GM18907 (cell line): Measurements from ENCODE around the gene ALOX5.

Experiments used
- ATAC-seq: cut with Tn5 transposase; IDR thresholded peaks from one replicate; pipeline ENCODE4 v1.9.1; 2021; ENCODE audit warnings: mild to moderate bottlenecking, moderate library complexity; ENCODE audit not compliant: unreplicated experiment

Gene ALOX5

DNA sequence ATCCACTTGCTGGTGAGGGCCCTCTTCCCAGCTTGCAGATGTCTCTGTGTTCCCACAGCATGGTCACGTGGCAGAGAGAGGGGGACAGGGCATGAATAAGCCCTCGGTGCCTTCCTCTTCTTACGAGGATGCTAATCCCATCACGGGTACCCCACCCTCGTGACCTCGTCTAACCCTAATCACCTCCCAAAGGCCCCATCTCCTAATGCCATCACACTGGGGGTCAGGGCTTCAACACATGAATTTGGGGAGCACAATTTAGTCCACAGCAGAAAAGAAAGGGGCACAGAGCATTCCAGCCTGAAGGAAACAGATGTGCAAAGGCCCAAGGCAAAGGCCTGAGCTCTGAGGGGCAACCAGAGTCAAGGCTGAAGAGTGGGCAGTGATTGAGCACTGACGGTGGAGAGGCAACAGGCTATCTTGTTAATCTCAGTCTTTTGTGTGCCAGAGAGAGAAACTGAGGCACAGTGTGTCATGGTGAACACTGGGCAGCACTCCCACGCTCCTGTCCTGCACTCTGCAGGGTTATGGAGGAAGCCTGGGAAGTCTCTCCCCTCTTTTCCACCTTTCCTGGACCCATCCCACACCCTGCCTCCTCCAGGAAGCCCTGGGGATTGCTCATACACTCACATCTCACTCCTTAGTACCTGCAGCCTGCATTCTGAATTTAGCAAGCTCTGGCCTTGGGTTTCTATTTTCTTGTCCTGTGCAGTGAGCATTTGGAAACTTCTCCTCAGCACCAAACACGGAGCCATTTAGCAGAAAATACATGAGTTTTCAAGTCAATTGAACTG lies 49.0 kb downstream of the ALOX5 start:
- no peak for ATAC-seq

DNA sequence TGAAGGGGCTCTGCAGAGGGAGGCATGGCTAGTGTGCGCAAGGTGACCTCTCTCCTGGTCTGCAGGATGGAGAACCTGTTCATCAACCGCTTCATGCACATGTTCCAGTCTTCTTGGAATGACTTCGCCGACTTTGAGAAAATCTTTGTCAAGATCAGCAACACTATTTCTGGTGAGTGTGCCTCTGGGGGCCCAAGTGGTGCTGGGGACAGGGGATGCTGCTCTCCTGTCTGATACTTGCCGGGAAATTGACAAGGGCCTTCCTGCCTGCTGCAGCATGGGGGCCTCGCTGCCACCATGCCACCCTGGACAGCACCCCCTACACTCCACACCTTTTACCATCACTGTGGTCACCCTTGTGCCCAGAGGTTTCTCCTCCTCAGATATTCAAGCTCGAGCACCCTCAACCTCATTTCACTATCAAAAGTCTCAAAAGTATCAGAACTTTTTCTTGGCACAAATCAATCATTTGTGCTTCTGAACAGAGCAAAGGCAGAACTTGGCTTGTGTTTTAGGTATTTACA lies 50.0 kb downstream of the ALOX5 start:
- ATAC-seq, result no peak

DNA sequence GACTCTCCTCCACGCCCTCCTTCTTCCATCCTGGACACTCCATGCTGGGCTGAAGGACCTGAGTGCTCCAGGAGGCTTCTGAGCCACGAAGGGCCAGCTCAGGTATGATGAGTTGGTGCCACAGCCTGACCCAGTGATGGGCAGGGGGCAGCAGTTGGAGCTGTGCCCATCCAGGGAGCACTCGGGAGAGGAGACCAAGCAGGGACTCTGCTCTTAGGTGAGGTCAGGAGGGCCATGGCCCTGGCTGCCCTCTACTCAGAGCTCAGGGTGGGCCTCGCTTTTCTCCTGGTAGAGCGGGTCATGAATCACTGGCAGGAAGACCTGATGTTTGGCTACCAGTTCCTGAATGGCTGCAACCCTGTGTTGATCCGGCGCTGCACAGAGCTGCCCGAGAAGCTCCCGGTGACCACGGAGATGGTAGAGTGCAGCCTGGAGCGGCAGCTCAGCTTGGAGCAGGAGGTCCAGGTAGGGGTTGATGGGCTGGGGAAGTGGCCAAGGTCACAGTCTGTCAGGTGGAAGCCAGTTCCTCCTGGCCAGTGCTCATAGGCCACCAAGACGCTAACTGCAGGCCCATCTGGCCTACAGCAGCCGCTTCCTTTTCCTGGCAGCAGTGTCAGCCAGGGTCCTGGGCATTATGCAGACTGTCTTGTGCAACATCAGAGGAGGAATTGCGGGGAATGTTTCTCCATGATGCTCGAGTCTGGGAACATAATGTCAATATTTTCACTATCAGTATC lies 50.8 kb downstream of the ALOX5 start:
- ATAC-seq, result no peak

DNA sequence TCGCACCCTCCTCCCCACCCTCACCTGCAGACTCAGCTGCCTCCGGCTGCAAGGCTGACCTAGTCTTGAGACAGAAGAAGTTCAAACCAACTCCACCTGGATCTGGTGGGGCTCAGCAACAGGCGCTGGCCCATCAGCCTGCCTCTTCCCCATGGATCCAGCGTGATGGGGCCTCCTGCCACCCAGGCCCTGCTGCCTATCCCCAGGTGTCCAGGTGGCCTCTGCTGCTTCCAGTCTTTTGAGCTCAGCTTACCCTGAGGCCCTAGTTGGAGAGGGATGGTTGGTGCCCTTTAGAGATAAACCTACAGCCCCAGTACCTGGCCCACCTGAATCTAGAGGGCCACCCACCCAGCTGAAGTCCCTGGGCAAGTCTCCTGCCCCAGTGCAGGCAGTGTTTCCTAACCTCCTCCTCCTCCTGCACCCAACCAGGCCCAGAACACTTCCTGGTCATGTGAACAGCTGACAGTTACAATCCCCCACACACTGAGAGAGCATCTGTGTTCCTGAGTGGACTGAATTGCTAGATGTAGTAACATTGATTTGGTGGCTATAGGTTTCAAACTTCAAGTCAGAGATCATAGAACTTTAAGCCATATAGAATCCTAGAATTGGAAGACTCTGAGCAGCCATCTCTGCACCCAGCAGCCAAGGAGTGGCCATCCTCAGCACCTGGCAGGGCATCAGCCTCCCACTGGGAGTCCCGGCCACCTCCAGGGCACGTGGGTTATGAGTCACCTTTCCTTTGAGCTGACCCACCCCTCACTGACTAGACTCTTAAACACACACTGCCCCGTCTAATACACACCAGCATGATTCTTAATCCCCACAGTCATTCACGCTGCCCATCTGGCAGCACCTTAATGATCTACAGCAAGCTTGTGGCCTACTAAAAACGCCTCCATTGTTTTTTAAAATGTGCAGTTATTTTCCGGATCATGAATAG lies 51.9 kb downstream of the ALOX5 start:
- no peak for ATAC-seq

DNA sequence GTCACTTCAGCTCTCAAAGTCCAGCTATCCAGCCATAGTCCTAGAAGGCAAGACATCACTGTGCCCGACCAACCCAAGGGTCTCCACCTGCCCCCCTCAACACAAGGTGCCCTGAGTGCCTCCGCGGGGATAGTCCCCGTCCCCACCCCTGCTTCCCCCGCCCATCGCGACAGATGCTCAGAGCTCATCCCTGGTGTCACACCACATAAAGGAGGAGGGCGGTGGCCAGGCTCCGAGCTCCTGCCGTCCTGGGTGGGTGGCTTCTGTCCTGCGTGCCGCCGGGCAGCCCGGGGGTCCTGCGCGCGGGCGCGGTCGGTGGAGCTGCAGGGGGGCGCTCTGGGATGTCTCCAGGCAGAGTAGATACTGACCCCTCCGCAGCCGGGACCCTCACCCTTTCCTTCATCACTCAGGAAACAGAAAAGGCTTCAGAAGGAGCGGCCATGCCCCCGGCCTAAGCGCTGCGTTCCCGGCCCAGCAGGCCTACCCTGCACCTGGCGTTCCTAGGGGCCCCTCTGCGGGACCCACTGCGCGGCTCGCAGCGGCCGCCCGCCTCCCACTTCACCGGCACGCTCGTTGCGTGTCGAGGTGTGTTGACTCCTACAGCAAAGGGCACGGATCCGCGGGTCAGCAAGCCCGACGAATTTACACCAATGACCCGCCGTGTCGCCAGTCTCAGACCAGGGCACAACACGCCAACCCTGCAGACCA lies 53.4 kb downstream of the ALOX5 start:
- no peak for ATAC-seq

DNA sequence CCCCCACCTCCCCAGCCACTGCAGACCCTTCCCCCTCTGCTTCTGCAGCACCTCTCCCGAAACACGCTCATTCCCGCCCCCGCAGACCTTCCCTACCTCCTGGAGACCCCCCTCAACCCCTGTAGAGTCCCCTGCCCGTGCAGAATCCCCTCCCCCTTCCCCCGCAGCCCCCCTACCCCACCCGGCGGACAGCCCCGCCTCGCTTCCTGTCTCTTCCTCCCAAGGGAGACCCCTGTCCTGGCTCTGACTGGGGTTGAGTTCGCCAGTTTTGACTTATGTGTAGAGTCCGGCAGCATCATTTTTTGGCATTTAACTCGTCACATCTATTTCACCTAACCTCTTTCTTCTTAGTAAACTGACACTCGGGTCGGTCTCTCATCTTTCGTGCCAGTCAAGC lies 54.0 kb downstream of the ALOX5 start:
- no peak for ATAC-seq

DNA sequence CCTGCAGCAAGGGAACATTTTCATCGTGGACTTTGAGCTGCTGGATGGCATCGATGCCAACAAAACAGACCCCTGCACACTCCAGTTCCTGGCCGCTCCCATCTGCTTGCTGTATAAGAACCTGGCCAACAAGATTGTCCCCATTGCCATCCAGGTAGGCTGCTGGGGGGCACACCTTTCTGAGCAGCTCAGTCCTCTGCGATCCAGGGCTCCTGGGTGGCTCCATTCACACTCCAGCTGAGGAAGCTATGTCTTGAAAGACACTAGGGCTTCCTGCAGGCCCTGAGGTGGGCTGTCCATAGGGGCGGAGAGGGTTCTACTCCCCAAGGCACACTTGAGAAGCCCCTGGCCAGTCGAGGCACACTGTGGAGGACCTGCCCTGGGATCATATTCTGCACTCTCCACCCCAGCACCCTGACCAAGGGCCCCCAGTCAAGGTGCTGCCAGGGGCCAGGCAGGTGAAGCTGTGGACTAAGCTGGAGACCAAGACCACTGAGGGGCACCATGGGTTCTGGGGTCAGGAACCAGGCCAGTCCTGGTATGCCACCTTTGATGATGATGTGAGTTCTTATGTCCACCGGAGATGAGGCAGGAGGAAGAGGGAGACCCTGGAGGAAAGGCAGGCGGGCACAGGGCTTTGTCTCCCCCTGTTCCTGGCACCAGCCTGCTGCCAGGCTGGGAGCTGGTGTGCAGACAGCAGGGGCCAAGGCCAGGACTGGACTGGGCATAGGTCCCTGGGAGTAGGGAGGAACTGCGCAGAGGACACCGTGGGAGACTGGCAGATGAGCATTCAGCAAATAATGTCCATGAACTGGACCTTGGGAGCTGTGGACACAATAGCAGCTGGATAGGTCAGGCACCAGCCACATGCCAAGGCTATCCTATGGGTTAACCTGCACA lies 54.8 kb downstream of the ALOX5 start:
- no peak for ATAC-seq

DNA sequence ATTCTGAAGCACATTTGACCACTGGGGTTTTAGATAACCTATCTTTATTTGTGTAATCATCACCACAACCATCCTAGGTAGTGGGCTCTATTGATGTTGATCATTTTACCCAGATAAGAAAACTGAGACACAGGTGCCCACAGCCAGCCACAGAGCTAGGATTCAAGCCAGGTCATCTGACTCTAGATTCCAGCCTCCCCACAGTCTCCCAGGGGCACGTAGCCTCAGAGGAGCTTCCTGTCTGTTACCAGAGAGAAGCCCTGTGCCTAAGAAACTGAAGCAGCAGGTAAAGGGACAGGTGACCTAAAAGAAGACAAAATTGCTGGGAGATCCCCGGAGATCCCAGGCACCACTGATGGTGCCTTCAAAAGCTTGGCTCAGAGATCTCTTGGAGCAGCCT lies 55.8 kb downstream of the ALOX5 start:
- ATAC-seq, result no peak

DNA sequence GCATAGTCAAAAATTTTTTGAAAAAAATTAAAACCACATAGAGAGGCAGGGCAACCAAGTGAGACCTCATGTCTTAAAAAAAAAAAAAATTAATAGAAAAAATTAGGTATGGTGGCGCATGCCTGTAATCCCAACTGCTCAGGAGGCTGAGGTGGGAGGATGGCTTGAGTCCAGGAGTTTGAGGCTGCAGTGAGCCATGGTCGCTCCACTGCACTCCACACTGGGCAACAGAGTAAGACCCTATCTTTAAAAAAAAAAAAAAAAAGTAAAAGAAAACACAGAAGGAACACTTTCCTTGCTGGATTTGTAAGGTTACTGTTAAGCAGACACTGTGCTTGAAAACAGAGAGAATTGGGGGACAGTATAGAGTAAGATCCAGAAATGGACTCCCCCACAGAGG lies 58.1 kb downstream of the ALOX5 start:
- ATAC-seq, result no peak

DNA sequence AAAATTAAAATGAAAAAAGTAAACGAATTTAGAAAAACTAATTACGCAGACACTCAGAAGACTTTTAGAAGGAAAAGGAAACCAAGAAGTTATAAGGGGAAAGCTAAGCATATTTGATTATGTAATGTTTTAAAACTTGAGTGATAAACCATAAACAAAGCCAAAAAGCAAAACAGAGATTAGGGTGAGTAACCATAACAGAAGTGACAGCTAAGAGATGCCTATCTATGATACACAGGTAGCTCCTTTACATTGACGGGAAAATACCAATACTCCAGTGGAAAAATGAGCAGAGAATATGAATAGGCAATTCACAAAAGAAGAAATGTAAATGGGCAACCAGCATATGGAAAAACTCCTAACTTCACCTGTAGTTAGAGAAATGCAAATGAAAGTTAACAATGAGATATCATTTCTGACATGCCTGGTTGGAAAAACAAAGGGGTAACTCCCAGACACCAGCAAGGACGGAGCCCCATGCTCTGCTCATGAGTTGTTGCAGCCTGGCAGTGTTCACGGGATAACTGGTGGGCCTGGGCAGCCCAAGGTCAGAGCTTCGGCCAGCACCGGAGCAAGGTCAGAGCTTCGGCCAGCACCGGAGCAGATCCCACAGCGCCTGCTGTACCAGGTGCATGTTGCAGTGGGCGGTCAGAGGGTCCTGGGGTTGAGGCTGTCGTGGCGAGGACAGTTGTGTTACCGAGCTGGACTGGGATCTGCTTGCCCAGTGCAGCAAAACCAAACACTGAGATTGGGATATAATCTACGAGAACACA lies 58.9 kb downstream of the ALOX5 start:
- ATAC-seq, result no peak

DNA sequence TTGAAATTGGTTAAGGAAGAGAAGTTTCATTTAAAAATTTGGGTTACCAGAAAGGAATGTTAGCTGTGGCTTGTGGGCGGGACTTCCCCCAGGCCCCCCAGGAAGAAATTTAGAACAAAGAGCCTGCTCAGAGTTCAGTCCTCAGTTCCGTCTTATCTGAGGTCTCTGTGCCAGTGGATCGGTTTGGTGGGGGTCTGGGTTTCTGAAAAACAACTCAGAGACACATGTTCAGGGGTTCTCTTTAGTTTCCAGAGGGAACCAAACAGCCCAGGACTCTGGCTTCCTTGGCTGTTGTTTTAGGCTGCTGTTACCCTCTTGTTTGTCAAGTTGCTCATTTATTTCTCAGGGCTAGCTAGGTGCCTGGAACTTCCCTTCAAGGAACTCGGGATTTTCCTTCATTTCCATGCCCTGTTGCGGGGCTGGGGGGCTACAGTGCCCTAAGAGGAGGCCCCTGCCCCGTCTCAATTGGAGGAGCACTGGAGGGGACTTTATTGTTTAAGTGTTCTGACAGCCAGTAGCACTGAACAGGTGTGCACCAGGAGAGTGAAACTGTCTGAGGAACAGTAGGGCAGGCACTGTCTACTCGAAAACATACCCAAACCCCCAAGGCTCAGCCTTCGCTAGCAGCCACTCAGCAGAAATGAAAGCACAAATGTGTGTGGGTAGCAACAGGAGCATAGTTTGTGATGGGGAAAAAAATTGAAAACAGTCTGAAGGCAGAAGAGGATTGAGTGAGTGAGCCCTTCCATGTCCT lies 59.9 kb downstream of the ALOX5 start:
- peak; percentile 92 for ATAC-seq

DNA sequence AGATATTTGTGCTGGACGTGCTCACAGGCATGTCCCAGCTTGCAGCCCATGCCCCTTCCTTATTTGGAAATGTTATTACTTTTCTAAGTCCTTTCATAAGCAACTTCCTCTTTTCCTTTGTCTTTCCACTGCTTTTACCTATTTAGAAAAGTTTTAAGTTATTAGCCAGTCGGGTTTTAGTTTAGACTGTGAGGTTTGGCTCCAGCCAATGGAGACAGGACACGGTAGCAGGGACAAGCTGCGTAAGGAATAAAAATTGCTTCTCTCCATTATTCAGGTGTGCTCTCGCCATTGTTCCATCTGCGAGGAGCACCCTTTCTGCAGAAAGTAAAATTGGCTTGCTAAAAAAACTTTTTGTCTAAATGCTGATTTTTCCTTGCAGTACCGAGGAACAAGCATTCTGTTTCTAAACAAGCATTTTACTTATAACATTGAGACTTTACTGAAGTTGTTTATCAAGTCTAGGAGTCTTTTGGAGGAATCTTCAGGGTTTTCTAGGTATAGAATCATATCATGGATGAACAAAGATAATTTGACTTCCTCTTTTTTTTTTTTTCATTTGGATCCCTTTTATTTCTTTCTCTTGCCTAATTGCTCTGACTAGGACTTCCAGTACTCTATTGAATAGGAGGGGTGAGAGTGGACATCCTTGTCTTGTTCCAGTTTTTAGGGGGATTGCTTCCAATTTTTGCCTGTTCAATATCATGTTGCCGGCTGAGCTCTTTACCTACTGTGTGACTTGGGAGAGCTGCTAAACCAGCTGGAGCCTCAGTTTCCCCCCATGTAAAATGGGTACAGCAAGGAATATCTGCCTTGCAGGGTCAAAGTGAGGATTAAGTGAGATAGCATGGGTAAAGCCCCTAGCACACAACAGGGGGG lies 63.8 kb downstream of the ALOX5 start:
- no peak for ATAC-seq

DNA sequence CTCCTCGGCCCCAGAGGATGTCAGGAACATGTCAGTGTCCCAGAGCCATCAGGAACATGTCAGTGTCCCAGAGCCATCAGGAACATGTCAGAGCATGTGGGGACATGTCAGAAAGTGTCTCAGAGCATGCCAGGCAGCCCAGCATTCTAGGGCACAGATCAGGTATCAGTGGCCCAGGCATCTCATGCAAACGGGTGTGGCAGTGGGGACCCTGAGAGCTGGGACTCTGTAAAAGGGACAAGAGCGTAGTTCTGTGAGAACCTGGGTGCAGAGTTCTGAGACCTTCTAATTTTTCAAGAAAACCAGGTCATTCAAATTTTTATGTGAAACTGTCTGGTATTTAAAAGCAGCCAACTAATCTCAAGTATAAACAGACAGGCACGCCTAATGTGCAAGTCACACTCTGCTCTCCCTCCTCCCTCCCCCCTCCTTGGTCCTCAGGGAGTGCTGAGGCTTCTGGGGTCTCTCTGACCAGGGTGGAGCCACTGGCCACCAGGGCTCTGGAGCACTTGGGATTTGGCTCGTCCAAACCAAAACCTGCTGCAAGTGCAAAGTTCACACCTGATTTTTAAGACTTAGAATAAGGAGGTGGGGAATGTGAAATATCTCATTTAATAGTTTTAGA lies 64.6 kb downstream of the ALOX5 start:
- ATAC-seq, result no peak

DNA sequence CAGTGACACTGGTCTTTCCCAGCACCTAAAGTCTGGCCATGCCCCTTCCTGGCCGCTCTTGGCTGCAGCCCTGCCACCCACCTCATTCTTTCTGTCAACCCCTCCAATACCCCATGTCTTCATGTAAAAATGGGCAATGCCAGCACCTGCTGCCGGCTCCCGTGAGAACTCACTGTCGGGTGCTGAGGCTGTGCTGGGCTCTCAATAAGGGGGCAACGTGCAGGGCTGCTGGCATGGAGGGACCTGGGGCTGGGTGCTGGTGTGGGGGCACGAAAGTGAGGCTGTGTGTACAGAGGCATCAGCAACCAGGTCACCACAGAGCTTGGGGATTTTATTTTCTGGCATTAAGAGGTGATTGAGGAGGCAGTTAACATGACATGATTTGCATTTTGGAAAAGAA lies 65.3 kb downstream of the ALOX5 start:
- no peak for ATAC-seq

DNA sequence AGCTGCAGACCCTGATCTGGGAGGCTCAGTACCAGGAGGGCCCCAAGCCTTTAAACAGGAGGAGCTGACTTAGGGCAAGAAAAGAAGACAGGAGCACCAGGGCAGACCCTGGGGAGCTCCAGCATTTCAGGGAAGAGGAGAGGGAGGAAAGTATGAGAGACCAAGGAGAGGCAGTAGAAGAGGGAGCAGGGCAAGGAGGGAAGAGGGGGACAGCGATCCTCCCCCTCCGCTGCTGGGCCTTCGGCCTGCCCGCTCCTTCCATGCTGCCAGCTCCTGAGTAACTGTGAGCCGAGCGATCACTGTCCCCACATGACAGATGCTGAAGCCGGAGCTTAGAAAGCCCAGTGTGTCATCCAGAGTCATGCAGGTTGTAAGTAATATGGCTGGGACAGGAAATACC lies 65.9 kb downstream of the ALOX5 start:
- no peak for ATAC-seq

DNA sequence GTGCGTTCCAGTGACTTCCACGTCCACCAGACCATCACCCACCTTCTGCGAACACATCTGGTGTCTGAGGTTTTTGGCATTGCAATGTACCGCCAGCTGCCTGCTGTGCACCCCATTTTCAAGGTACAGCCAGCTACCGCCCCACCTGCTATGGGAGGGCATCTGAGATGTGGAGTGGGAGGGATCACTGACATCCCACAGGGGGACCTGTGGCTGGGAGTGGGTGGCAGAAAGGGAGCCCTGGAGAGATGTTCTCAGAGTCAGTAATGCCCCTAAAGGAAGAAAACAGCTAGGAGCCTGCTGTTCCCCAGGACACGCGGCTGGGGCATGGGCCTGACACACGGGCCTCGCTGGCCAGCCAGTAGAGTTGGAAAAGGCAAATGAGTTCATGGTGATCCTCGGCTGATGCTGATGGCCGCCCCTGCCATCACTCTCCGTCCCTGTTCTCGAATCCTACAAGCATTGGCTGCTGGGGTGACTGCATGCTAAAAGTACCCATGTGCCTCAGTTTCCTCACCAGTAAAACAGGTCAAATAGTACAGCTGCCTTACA lies 66.6 kb downstream of the ALOX5 start:
- no peak for ATAC-seq
